22Rv1 (cell line): ENCODE measurements around the gene ZBTB48.

ENCODE experiments used
- ZFX ChIP-seq: fragments of 450-650 bp; IDR thresholded peaks from 2 replicates; pipeline ENCODE4 v1.6.1; 2017; ENCODE audit warnings: antibody characterized with exemption, borderline replicate concordance
- TF ChIP-seq, protein P1 (sequence below): fragments of 450-650 bp; IDR thresholded peaks from 2 replicates; pipeline ENCODE4 v1.5.1; 2017; ENCODE audit warnings: mild to moderate bottlenecking

DNA sequence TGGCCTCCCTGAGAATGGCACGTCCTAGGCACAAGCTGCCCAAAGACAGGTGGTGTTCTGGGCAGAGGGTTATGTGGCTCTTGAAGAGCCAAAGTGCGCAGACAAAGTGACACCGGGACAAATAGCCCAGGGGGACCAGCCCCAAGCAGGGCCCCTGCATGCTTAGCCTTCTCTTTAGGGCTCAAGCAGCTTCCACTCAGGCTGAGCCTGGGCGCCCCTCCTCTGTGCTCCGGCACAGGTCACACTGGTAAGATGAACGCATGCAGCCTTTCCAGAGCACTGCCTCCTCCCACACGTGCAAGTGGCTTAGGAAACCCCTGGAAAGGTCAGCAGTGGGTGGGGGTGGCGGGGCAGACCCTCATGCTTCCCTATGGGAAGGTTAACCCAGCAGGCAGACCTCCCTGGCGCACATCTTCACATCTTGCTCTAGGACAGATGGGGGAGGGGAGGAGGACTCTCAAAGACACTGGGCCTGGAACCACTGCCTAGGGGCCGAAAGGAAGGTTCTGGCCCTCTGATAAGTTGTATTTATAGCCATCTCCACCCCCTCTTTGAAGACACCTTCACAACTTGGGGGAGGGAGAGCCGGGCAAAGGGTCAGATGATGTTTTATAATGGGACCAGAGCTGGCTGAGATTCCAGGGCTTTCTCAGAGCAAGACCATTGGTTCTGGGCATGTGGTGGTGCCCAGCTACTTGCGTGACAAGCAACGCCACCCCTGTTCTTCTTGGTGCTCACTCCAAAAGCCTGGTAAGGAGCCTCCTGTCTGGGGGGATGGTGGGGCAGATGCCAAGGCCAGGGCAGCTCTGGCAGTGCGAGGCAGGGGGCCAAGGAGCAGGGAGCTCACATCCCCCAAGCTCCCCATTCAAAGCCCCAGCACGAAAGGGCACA, 17.3 kb downstream of the ZBTB48 start:
- TF ChIP-seq, protein P1, sequence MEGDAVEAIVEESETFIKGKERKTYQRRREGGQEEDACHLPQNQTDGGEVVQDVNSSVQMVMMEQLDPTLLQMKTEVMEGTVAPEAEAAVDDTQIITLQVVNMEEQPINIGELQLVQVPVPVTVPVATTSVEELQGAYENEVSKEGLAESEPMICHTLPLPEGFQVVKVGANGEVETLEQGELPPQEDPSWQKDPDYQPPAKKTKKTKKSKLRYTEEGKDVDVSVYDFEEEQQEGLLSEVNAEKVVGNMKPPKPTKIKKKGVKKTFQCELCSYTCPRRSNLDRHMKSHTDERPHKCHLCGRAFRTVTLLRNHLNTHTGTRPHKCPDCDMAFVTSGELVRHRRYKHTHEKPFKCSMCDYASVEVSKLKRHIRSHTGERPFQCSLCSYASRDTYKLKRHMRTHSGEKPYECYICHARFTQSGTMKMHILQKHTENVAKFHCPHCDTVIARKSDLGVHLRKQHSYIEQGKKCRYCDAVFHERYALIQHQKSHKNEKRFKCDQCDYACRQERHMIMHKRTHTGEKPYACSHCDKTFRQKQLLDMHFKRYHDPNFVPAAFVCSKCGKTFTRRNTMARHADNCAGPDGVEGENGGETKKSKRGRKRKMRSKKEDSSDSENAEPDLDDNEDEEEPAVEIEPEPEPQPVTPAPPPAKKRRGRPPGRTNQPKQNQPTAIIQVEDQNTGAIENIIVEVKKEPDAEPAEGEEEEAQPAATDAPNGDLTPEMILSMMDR = no peak
- no peak for TF ChIP-seq ZFX
